SU-DHL-6 (cell line): ENCODE measurements around the gene GPR153.

Experiments
- CTCF ChIP-seq: fragments of 200-600 bp; sonication (generic); IDR thresholded peaks from one replicate; pipeline ENCODE4 v1.5.1; 2017; ENCODE audit warnings: antibody characterized with exemption, mild to moderate bottlenecking, low read length, moderate library complexity; ENCODE audit not compliant: insufficient read depth, poor library complexity, severe bottlenecking
- EZH2phosphoT487 ChIP-seq: fragments of 200-600 bp; sonication (generic), shearing (Covaris generic); conservative IDR thresholded peaks from 2 replicates; pipeline ENCODE4 v1.6.1; 2018; ENCODE audit warnings: mild to moderate bottlenecking, antibody characterized with exemption, low read length, moderate library complexity, mixed read lengths

- no peak for TF ChIP-seq CTCF
- no peak for TF ChIP-seq EZH2phosphoT487
Observed at GRCh38 chr1:6273380-6273891, 12.5 kb upstream of the GPR153 start.
